HG02943 (cell line): ENCODE data around the gene SLC44A1.
"Not testable (repeated sequence)": the region's sequence is repeated elsewhere in the genome, so short reads cannot be mapped to it uniquely, and the experiment has no call there.

ENCODE experiments used
- ATAC-seq: cut with Tn5 transposase; IDR thresholded peaks from one replicate; pipeline ENCODE4 v1.9.1; 2021; ENCODE audit warnings: mild to moderate bottlenecking, low read depth, moderate library complexity; ENCODE audit not compliant: unreplicated experiment

The SLC44A1 gene

GRCh38 chr9:105264380-105264779 is 19.9 kb downstream of the SLC44A1 start:
- ATAC-seq, result no peak

GRCh38 chr9:105268254-105268653 is 23.8 kb downstream of the SLC44A1 start:
- ATAC-seq, result not testable (repeated sequence)

- no peak for ATAC-seq
Measured at GRCh38 chr9:105269593-105269992, 25.1 kb downstream of the SLC44A1 start.

- no peak for ATAC-seq
Measured at GRCh38 chr9:105270711-105271110, 26.3 kb downstream of the SLC44A1 start.

GRCh38 chr9:105273731-105274130 is 29.3 kb downstream of the SLC44A1 start:
- ATAC-seq, result no peak

- ATAC-seq, result no peak
Measured at GRCh38 chr9:105275111-105275510, 30.7 kb downstream of the SLC44A1 start.

- ATAC-seq, result no peak
Measured at GRCh38 chr9:105275938-105276337, 31.5 kb downstream of the SLC44A1 start.

GRCh38 chr9:105278751-105279150 is 34.3 kb downstream of the SLC44A1 start:
- no peak for ATAC-seq

- no peak for ATAC-seq
Measured at GRCh38 chr9:105280691-105281090, 36.2 kb downstream of the SLC44A1 start.

- no peak for ATAC-seq
Measured at GRCh38 chr9:105281272-105281671, 36.8 kb downstream of the SLC44A1 start.

GRCh38 chr9:105281926-105282325 is 37.5 kb downstream of the SLC44A1 start:
- no peak for ATAC-seq

GRCh38 chr9:105282870-105283621 is 38.6 kb downstream of the SLC44A1 start:
- no peak for ATAC-seq

GRCh38 chr9:105283795-105284194 is 39.3 kb downstream of the SLC44A1 start:
- no peak for ATAC-seq

GRCh38 chr9:105284463-105284862 is 40.0 kb downstream of the SLC44A1 start:
- ATAC-seq, result no peak

GRCh38 chr9:105286098-105286497 is 41.6 kb downstream of the SLC44A1 start:
- ATAC-seq, result no peak

- no peak for ATAC-seq
Measured at GRCh38 chr9:105289305-105289704, 44.9 kb downstream of the SLC44A1 start.

- no peak for ATAC-seq
Measured at GRCh38 chr9:105290418-105290817, 46.0 kb downstream of the SLC44A1 start.

- ATAC-seq, result no peak
Measured at GRCh38 chr9:105290954-105291353, 46.5 kb downstream of the SLC44A1 start.

GRCh38 chr9:105291422-105291859 is 47.0 kb downstream of the SLC44A1 start:
- no peak for ATAC-seq

- ATAC-seq, result no peak
Measured at GRCh38 chr9:105291938-105292337, 47.5 kb downstream of the SLC44A1 start.

GRCh38 chr9:105293408-105293807 is 49.0 kb downstream of the SLC44A1 start:
- no peak for ATAC-seq

GRCh38 chr9:105295201-105295550 is 50.7 kb downstream of the SLC44A1 start:
- no peak for ATAC-seq

- ATAC-seq, result no peak
Measured at GRCh38 chr9:105295986-105296385, 51.5 kb downstream of the SLC44A1 start.
